H9 (cell line): ENCODE data around the gene SELPLG. TPM values are rescaled to one million over a fixed set of nuclear protein-coding genes. Genes with fewer than 3 reads are reported as not detected.

Experiments used
- DNase-seq: peaks from one replicate; pipeline ENCODE4 v3.0.0-alpha.2; 2017
- H2AFZ ChIP-seq: one replicate; pipeline ENCODE4 v1.6.1; 2013; ENCODE audit warnings: mild to moderate bottlenecking, low read length, control low read depth, moderate library complexity
- H2AK5ac ChIP-seq: 2 replicates; pipeline ENCODE4 v1.6.1; 2013; ENCODE audit warnings: low read length, control low read depth, mixed read lengths; ENCODE audit not compliant: insufficient read length
- H2BK120ac ChIP-seq: one replicate; pipeline ENCODE4 v1.6.1; 2013; ENCODE audit warnings: low read depth, mild to moderate bottlenecking, low read length, control low read depth, inconsistent platforms; ENCODE audit not compliant: poor library complexity, severe bottlenecking
- H2BK12ac ChIP-seq: 2 replicates; pipeline ENCODE4 v1.6.1; 2013; ENCODE audit warnings: low read length, control low read depth, mixed read lengths, low read depth; ENCODE audit not compliant: insufficient read length
- H2BK15ac ChIP-seq: 2 replicates; pipeline ENCODE4 v1.6.1; 2013; ENCODE audit warnings: low read depth, low read length, control low read depth
- H2BK20ac ChIP-seq: one replicate; pipeline ENCODE4 v1.6.1; 2013; ENCODE audit warnings: low read depth, mild to moderate bottlenecking, low read length, control low read depth, inconsistent platforms; ENCODE audit not compliant: poor library complexity, severe bottlenecking
- H2BK5ac ChIP-seq: 2 replicates; pipeline ENCODE4 v1.6.1; 2013; ENCODE audit warnings: low read length, control low read depth, mixed read lengths; ENCODE audit not compliant: insufficient read length
- H3K14ac ChIP-seq: 2 replicates; pipeline ENCODE4 v1.6.1; 2013; ENCODE audit warnings: low read length, control low read depth; ENCODE audit not compliant: insufficient read depth
- H3K18ac ChIP-seq: 2 replicates; pipeline ENCODE4 v1.6.1; 2013; ENCODE audit warnings: low read depth, mild to moderate bottlenecking, mixed read lengths, low read length, control low read depth; ENCODE audit not compliant: insufficient read length
- H3K23ac ChIP-seq: 2 replicates; pipeline ENCODE4 v1.6.1; 2013; ENCODE audit warnings: low read length, control low read depth, mixed read lengths, low read depth; ENCODE audit not compliant: insufficient read length
- H3K23me2 ChIP-seq: 2 replicates; pipeline ENCODE4 v1.6.1; 2013; ENCODE audit warnings: low read depth, mild to moderate bottlenecking, mixed read lengths, low read length, control low read depth; ENCODE audit not compliant: insufficient read length, poor library complexity, severe bottlenecking
- H3K27ac ChIP-seq: 2 replicates; pipeline ENCODE4 v1.5.1; 2013; ENCODE audit warnings: low read length, control low read depth, mixed read lengths, low read depth; ENCODE audit not compliant: insufficient read length
- H3K27me3 ChIP-seq: 2 replicates; pipeline ENCODE4 v1.6.1; 2013; ENCODE audit warnings: low read length, control low read depth, inconsistent platforms; ENCODE audit not compliant: insufficient read depth
- H3K4ac ChIP-seq: 2 replicates; pipeline ENCODE4 v1.6.1; 2013; ENCODE audit warnings: low read depth, mild to moderate bottlenecking, control low read depth, inconsistent platforms, low read length, moderate library complexity
- H3K4me1 ChIP-seq: 2 replicates; pipeline ENCODE4 v1.6.1; 2013; ENCODE audit warnings: low read length, control low read depth, inconsistent platforms; ENCODE audit not compliant: insufficient read depth
- H3K4me2 ChIP-seq: 2 replicates; pipeline ENCODE4 v1.6.1; 2013; ENCODE audit warnings: low read length, control low read depth, mixed read lengths; ENCODE audit not compliant: insufficient read length, insufficient read depth
- H3K56ac ChIP-seq: 2 replicates; pipeline ENCODE4 v1.6.1; 2013; ENCODE audit warnings: low read depth, mild to moderate bottlenecking, mixed read lengths, low read length, control low read depth; ENCODE audit not compliant: insufficient read length
- H3K79me1 ChIP-seq: 2 replicates; pipeline ENCODE4 v1.6.1; 2013; ENCODE audit warnings: low read depth, mild to moderate bottlenecking, moderate library complexity, low read length, control low read depth, inconsistent platforms; ENCODE audit not compliant: insufficient read depth, poor library complexity, severe bottlenecking
- H3K79me2 ChIP-seq: 2 replicates; pipeline ENCODE4 v1.6.1; 2013; ENCODE audit warnings: low read length, control low read depth, inconsistent platforms; ENCODE audit not compliant: insufficient read depth
- H3K9ac ChIP-seq: 2 replicates; pipeline ENCODE4 v1.6.1; 2013; ENCODE audit warnings: low read length, control low read depth, mixed read lengths; ENCODE audit not compliant: insufficient read length; ENCODE audit errors: extremely low read depth
- H3K9me3 ChIP-seq: one replicate; pipeline ENCODE4 v1.6.1; 2013; ENCODE audit warnings: low read depth, low read length, inconsistent platforms; ENCODE audit not compliant: control insufficient read depth
- H3T11ph ChIP-seq: one replicate; pipeline ENCODE4 v1.6.1; 2013; ENCODE audit warnings: mild to moderate bottlenecking, low read length, control low read depth, inconsistent platforms
- H4K20me1 ChIP-seq: one replicate; pipeline ENCODE4 v1.6.1; 2013; ENCODE audit not compliant: control insufficient read depth, insufficient read length, insufficient read depth
- H4K5ac ChIP-seq: 2 replicates; pipeline ENCODE4 v1.6.1; 2013; ENCODE audit warnings: low read depth, mild to moderate bottlenecking, mixed read lengths, low read length, control low read depth; ENCODE audit not compliant: insufficient read length
- H4K8ac ChIP-seq: replicated peaks from 2 replicates; pipeline ENCODE4 v1.6.1; 2013; ENCODE audit warnings: low read length, control low read depth, mixed read lengths, low read depth; ENCODE audit not compliant: insufficient read length
- H4K91ac ChIP-seq: 2 replicates; pipeline ENCODE4 v1.6.1; 2013; ENCODE audit warnings: low read depth, mild to moderate bottlenecking, moderate library complexity, mixed read lengths, low read length, control low read depth; ENCODE audit not compliant: insufficient read length
- H3K27ac Mint-ChIP-seq, 3 experiments: 2 replicates in 2 of 3; 3 replicates in 1 of 3; pipeline ENCODE4 v1.8.0; 2020 to 2021; ENCODE audit warnings: mixed read lengths in 3 of 3, mild to moderate bottlenecking in 1 of 3, moderate library complexity in 1 of 3
- H3K27me3 Mint-ChIP-seq: 2 replicates; pipeline ENCODE4 v1.8.0; 2021; ENCODE audit warnings: low read depth, mild to moderate bottlenecking, moderate library complexity, mixed read lengths
- H3K36me3 Mint-ChIP-seq, 3 experiments: 2 replicates in 2 of 3; 3 replicates in 1 of 3; pipeline ENCODE4 v1.8.0; 2020 to 2021; ENCODE audit warnings: low read depth in 3 of 3, mixed read lengths in 3 of 3; ENCODE audit not compliant: insufficient read depth in 1 of 3
- H3K4me1 Mint-ChIP-seq, 2 experiments: 2 replicates each; pipeline ENCODE4 v1.8.0; 2020; ENCODE audit warnings: mixed read lengths in 2 of 2
- H3K4me3 Mint-ChIP-seq, 2 experiments: 2 replicates in 1 of 2; 3 replicates in 1 of 2; pipeline ENCODE4 v1.8.0; 2020 to 2021; ENCODE audit warnings: mild to moderate bottlenecking in 2 of 2, mixed read lengths in 2 of 2, moderate library complexity in 1 of 2
- H3K9me3 Mint-ChIP-seq, 2 experiments: 2 replicates in 1 of 2; 3 replicates in 1 of 2; pipeline ENCODE4 v1.8.0; 2020; ENCODE audit warnings: mild to moderate bottlenecking in 2 of 2, mixed read lengths in 2 of 2, moderate library complexity in 1 of 2
- WGBS: extraction: QIAGEN DNeasy Blood & Tissue Kit; methylation state at CpG from one replicate; pipeline ENCODE4 v1.1.7; 2013; ENCODE audit warnings: missing lambda C conversion rate, low lambda C conversion rate, mixed read lengths; ENCODE audit not compliant: insufficient read length; ENCODE audit errors: extremely low coverage; 5-methylcytosine and 5-hydroxymethylcytosine counted together
- total RNA-seq: library from RNA; stranded (reverse); gene quantifications from 2 replicates; pipeline ENCODE4 v1.2.1, GENCODE V29; 2021
- TF ChIP-seq, protein P1 (sequence below): fragments of 200-600 bp; sonication (generic); conservative IDR thresholded peaks from 3 replicates; pipeline ENCODE4 v1.8.0; 2021; ENCODE audit warnings: antibody characterized with exemption, mild to moderate bottlenecking

The SELPLG gene
- total RNA-seq, 1 experiment from 2014 or later, result 0.15 TPM

DNA sequence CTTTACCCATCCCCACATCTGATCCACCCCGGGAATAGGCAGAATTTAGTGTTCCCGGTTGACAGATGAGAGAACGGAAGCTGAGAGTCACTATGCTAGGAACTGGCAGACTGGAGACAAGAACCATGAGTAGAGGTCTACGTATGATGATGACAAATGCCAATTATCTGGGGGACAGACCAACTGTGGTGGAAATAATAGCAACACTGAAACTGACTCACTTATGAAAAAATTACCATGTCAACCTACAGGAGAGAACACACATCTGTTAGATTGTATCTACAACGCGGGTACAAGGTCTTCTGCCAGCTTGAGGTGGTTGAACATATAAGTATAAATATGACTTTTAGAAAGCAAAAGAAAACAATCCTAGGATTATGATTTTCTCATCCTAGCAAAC is 15.4 kb upstream of the SELPLG start:
- no peak overlapping the region for H3K4ac ChIP-seq
- H3K23ac ChIP-seq, result no peak overlapping the region
- H2BK120ac ChIP-seq, result no peak overlapping the region
- no peak overlapping the region for H2BK12ac ChIP-seq
- H3K9ac ChIP-seq, result no peak overlapping the region
- no peaks in the 10 kb centered on the region for H3K23me2 ChIP-seq
- H4K8ac ChIP-seq, result no peak overlapping the region
- no peaks in the 10 kb centered on the region for H4K20me1 ChIP-seq
- H3K27ac Mint-ChIP-seq, result no peak overlapping the region
- no peak overlapping the region for H2BK15ac ChIP-seq
- H3K4me2 ChIP-seq, result no peak overlapping the region
- H3T11ph ChIP-seq, result no peak overlapping the region
- H2AK5ac ChIP-seq, result no peak overlapping the region
- H3K9me3 Mint-ChIP-seq, result no peaks in the 10 kb centered on the region
- peaks cover 23 to 84% (median 52%) of the 10 kb centered on the region in 3 experiments; a peak in 6 of 7 replicates for H3K36me3 Mint-ChIP-seq
- H3K27ac ChIP-seq, result no peak overlapping the region
- H3K4me1 ChIP-seq, result peaks cover 10% of the 10 kb centered on the region; the same call in 1 of the 2 replicates
- no peak overlapping the region for H2BK20ac ChIP-seq
- no peak overlapping the region for H3K18ac ChIP-seq
- TF ChIP-seq, protein P1, sequence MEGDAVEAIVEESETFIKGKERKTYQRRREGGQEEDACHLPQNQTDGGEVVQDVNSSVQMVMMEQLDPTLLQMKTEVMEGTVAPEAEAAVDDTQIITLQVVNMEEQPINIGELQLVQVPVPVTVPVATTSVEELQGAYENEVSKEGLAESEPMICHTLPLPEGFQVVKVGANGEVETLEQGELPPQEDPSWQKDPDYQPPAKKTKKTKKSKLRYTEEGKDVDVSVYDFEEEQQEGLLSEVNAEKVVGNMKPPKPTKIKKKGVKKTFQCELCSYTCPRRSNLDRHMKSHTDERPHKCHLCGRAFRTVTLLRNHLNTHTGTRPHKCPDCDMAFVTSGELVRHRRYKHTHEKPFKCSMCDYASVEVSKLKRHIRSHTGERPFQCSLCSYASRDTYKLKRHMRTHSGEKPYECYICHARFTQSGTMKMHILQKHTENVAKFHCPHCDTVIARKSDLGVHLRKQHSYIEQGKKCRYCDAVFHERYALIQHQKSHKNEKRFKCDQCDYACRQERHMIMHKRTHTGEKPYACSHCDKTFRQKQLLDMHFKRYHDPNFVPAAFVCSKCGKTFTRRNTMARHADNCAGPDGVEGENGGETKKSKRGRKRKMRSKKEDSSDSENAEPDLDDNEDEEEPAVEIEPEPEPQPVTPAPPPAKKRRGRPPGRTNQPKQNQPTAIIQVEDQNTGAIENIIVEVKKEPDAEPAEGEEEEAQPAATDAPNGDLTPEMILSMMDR, result no peak
- H3K9me3 ChIP-seq, result no peaks in the 10 kb centered on the region
- no peak overlapping the region for H3K56ac ChIP-seq
- DNase-seq, result no peak
- no peaks in the 10 kb centered on the region for H3K79me1 ChIP-seq
- no peaks in the 10 kb centered on the region for H3K79me2 ChIP-seq
- no peak overlapping the region for H3K4me3 Mint-ChIP-seq
- H2BK5ac ChIP-seq, result no peak overlapping the region
- H3K14ac ChIP-seq, result no peak overlapping the region
- H2AFZ ChIP-seq, result no peak overlapping the region
- H3K27me3 ChIP-seq, result no peaks in the 10 kb centered on the region
- H4K91ac ChIP-seq, result no peak overlapping the region
- H4K5ac ChIP-seq, result no peak overlapping the region
- peaks cover 24 to 31% of the 10 kb centered on the region in 2 experiments for H3K4me1 Mint-ChIP-seq
- WGBS, result no CpG with 5 or more reads among the region's 6 CpGs
- no peaks in the 10 kb centered on the region for H3K27me3 Mint-ChIP-seq
